Renal cortical epithelial cell (primary cell): ENCODE measurements around the gene SMOC2. TPM values are rescaled to one million over a fixed set of nuclear protein-coding genes. Genes with fewer than 3 reads are reported as not detected.
"Not testable (repeated sequence)": the region's sequence is repeated elsewhere in the genome, so short reads cannot be mapped to it uniquely, and the experiment has no call there.

Source experiments
- DNase-seq: peaks from one replicate; pipeline ENCODE4 v3.0.0-alpha.2; 2011; ENCODE audit warnings: low read depth
- total RNA-seq: library from RNA; depleted of rRNA; stranded (reverse); fragments of >200 nt; gene quantifications from 2 replicates; pipeline ENCODE4 v1.2.3, GENCODE V29; 2014

SMOC2 gene
- total RNA-seq, 1 donor from 2014 or later: 0.10 TPM

- DNase-seq: not testable (repeated sequence)
These were observed 97.4 kb downstream of the SMOC2 start for GRCh38 chr6:168538188-168538891.

DNA sequence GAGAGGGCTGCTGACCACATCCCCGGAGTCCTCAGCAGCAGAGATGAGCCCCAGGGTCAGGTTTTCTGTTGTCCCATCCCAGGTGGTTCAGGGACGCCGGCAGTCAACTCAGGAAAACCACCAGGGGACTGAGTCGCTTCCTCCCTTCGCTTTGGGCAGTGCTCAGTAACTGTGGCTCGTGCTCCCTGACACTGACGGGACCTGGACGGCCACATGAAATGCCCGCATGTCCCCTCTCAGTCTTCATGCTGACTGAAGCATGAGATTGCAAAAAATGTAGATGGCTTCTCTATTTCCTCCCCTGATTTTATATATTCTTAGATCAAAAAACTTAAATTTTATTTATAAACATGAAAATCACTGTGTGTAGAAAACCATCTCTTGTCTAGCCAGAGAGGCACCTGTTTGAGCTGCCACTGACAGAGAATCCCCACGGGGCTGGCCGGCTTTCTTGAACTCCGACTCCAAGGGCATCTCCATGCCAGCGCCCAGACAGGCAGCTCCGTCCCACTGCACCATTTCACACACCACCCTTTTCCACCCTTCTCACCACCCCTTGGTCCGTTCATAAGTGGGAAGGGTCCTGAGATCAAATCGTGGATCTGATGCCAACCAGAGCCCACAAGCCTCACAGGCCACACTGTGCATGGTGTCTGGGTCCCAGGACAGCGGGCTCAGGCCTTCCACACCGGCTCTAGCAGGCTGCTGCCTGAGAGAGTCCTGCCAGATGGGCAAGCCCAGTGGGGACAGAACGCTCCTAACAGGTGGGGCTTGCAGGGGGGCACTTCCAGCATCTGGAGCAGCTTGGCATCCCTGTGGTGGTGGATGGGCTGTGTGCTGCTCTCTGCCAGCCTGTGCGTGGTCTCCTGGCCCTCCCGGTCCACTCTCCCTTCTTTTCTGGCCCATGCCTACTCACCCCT is 98.2 kb downstream of the SMOC2 start:
- DNase-seq: no peak

- DNase-seq: no peak
These were observed 99.8 kb downstream of the SMOC2 start for GRCh38 chr6:168540713-168541291.

GRCh38 chr6:168541307-168541706 is 100.3 kb downstream of the SMOC2 start:
- DNase-seq: no peak

GRCh38 chr6:168542301-168542700 is 101.3 kb downstream of the SMOC2 start:
- DNase-seq: no peak

DNA sequence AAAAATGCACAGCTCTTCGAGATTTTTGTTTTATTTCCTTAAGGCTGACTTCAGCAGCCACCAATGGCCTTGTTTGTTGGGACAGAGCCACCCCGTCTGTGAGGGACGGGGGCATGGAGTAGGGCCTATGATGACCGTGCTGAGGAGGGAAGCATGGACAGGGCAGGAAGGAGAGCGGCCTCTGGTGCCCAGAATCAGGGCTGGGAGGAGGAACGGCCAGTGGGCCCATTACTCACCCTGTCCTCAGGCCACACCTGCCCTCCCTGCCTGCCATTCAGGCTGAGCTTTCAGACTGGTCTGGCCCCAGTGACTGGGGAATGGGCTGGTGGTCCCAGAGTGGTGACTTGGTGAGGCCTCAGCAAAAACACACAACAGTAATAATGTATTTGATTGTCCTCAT is 104.4 kb downstream of the SMOC2 start:
- DNase-seq: no peak

DNA sequence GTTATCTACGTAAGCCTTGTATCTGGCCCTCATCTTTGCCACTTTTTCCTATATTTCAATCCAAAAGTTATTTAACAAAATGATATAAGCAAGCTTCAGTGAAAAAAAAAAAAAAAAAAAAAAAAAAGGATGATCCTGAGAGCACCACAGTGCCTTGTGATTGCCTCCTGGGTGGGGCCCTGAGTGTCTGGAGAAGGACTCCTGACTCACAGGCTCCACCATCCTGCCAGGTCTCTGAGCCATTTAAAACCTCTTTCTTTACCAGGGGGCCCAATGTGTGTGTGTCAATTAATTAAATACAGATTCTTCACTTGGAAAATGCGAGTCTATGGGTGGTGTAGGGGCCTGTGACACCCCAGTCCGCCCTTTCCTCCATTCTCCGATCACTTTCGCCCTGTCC is 105.2 kb downstream of the SMOC2 start:
- no peak for DNase-seq

DNA sequence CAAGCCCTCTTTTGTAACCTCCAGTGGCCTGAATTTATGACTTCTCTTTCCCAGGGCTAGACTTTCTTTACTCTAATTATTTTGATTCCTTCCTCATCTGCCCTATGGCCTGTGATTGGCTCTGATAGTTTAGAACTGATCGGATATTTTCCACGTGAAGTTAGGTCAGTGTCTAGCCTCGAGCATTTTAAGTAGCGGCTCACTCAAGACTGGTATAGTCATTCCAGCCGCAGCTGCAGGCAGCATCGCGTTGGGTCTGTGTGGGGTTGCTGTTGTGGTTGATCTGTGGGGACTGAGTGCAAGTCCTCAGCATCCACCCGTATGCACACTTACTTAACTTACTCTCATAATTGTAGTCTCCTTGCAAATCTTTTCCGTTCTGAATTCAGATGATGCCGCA is 105.7 kb downstream of the SMOC2 start:
- DNase-seq: no peak

GRCh38 chr6:168550326-168550725 is 109.3 kb downstream of the SMOC2 start:
- DNase-seq: no peak

DNA sequence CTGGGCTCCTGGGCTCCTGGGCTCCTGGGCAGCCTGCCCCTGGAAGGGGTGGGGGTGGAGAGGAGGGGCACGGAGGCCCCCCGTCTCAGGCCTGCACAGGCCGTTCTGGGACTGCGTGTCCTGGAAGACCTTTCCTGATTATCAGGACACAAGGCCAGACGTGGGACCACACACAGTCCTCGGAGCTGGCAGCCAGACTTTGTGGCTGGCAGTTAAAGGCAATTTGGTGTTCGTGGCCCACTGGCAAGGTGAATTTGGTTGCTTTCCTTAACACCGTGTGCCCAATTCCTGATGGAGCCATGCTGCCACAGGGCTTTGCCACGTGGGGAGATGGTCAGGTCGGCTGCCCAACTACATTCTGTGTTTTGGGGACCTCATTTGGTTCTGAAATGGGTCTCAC is 113.5 kb downstream of the SMOC2 start:
- no peak for DNase-seq

- DNase-seq: no peak
These were observed 114.1 kb downstream of the SMOC2 start for GRCh38 chr6:168554898-168555617.

GRCh38 chr6:168555618-168556273 is 114.8 kb downstream of the SMOC2 start:
- no peak for DNase-seq

- DNase-seq: no peak
These were observed 116.5 kb downstream of the SMOC2 start for GRCh38 chr6:168557512-168557911.

DNA sequence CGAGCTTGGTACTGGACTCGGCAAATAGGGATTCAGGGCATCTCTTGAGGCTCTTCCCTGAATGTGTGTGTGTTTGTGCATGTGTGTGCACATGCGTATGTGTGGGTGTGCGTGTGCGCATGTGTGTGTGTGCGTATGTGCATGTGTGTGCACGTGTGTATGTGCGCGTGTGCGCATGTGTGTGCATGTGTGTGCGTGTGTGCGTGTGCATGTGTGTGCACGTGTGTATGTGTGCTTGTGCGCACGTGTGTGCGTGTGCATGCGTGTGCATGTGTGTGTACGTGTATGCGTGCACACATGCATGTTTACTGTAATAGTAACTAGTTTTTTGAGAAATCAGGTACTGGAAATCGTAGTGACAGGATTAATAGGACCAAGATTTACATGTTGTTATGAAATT is 117.7 kb downstream of the SMOC2 start:
- no peak for DNase-seq

DNA sequence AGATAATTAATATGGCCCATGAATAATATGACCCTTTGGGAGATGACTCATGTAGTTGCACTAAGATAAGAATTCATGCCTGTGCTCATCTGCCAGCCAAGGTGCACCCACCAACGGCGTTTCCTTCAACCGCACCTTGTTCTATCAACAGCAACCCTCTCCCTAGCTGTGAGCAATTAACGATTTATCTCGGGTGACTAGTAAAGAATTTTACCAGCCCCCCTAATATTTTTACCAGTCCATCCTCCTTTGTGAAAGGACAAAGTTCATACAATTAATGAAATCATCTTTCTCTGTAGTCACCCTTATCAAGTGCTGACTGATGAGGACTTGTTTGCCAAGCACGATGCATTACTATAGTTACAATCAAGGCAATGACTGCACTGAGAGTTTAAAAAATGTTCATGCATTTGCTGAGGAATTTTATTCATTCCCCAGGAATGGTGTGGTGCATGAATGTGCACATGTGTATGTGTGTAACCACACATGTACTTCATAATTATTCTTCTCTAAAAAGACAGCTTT is 118.7 kb downstream of the SMOC2 start:
- peak; percentile 2 for DNase-seq

GRCh38 chr6:168560126-168560525 is 119.1 kb downstream of the SMOC2 start:
- no peak for DNase-seq

DNA sequence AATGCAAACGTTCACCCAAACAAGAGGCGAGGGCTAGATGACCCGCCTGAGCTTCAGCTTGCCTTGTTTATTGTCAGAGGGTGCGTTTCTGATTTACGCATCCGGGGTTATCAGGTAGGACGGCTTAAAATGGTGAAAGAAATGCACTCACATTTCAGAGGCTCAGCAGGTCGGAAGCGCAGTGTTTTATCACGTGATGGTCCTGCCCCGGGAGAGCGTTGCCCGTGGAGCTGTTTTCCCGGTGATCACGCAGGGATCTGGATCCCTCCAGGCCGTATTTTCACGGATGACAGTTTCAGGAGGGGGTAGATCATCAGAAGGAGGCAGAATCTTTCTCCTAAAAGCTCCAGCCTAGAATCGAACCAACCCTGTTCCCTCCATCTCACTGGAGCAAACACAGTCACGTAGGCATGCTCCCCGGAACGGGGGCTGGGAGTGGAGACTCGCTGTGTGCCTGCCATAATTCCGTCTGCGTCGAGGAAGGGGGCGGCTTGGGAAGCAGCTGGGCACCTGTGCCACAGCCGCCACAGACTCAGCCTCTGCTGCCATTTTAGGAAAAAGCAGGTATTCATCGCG is 121.7 kb downstream of the SMOC2 start:
- no peak for DNase-seq

DNA sequence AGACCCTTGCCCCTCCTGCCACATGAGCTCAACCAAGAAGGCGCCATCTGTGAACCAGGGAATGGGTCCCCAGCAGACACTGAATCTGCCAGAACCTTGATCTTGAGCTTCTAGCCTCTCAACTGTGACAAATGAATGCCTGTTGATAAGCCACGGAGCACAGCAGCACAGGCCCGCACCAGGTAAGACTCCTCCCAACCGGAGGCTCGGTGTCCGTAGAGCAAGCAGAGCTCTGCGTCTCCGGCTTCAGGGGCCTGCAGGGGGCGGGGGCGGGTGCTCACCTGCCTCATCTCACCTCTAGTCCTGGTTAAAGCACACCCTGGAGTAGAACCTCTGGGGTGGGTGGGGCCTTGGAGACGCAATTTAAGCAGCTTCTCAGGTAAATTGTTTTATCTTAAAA is 122.7 kb downstream of the SMOC2 start:
- no peak for DNase-seq

- no peak for DNase-seq
These were observed 124.1 kb downstream of the SMOC2 start for GRCh38 chr6:168565112-168565511.

DNA sequence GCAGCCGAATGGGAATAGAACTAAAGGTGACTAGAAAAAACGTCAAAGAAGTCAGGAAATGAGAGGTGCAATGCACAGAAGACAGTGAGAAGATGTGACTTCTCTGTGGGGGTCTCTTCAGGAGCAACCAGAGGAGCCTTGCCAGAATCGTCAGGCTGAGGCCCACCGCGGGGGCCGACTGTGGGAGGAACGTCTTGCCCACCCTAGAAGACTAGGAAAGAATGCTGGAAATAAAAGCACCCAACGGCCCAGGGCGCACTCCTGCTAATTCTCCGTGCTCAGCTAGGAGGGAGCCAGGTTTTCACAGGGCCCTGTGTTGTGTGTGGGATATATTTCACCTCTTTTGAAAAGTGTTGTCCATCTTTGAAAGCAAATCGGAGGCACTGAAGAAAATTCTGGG is 129.2 kb downstream of the SMOC2 start:
- DNase-seq: no peak

DNA sequence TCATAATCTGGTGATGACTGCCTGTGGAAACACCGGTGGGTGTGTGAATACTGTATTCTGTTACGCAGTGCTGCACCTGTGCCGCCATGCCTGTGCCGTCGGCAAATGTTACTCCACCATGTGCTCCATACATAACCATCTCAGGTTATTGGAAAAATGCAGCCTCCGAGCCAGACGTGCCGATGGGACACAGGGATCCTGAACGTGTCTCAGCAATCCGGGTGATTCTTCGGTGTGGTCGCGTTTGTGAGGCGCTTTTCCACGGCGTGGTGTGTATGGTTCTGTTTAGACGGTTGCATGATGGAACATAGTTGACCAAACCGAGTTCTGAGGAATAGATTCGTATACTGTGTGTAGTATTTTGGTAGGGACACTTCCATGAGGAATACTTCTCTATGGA is 130.3 kb downstream of the SMOC2 start:
- DNase-seq: no peak
